CD4-positive, alpha-beta T cell (primary cell): ENCODE results near the gene ESYT1. TPM values are rescaled to one million over a fixed set of nuclear protein-coding genes. Genes with fewer than 3 reads are reported as not detected.

Source experiments
- ATAC-seq: fragments of 200-7000 bp; cut with Tn5 transposase; one replicate; pipeline ENCODE4 v1.10.0; 2022; ENCODE audit warnings: mild to moderate bottlenecking; ENCODE audit not compliant: poor library complexity
- CTCF ChIA-PET: fragments of 350-600 bp; sonication (Branson Sonifier 250); formaldehyde crosslinking; loops from one replicate; lab custom pipeline; 2021; ENCODE audit warnings: antibody characterized with exemption, inconsistent platforms; lab: Charles Lee
- POLR2A ChIA-PET: fragments of 350-600 bp; sonication (Branson Sonifier 250); formaldehyde crosslinking; loops from one replicate; lab custom pipeline; 2021; ENCODE audit warnings: antibody characterized with exemption, inconsistent platforms; lab: Charles Lee
- DNase-seq, 14 experiments: peaks; one replicate each; pipeline ENCODE4 v3.0.0-alpha.2; 2013 to 2020; ENCODE audit warnings: mixed read lengths in 2 of 14
- H3K27ac ChIP-seq, 2 donors: one replicate each; pipeline versions ENCODE4 v1.5.1 to v1.7.0; 2013; ENCODE audit warnings: low read length in 2 of 2, low read depth in 1 of 2, mild to moderate bottlenecking in 1 of 2
- H3K27me3 ChIP-seq, 2 experiments: 1 replicate in 1 of 2; 2 replicates in 1 of 2; pipeline versions ENCODE4 v1.6.1 to v1.7.0; 2013; ENCODE audit warnings: low read length in 2 of 2, control low read depth in 1 of 2, mild to moderate bottlenecking in 1 of 2, moderate library complexity in 1 of 2; ENCODE audit not compliant: insufficient read depth in 2 of 2, control insufficient read depth in 1 of 2
- H3K36me3 ChIP-seq: one replicate; pipeline ENCODE4 v1.6.1; 2013; ENCODE audit warnings: low read length, control low read depth; ENCODE audit not compliant: insufficient read depth
- H3K4me1 ChIP-seq: one replicate; pipeline ENCODE4 v1.6.1; 2013; ENCODE audit warnings: low read length, control low read depth; ENCODE audit not compliant: insufficient read depth
- H3K4me3 ChIP-seq: one replicate; pipeline ENCODE4 v1.5.1; 2013; ENCODE audit warnings: mild to moderate bottlenecking, low read length, moderate library complexity
- H3K9me3 ChIP-seq, 2 experiments: 1 replicate in 1 of 2; 2 replicates in 1 of 2; pipeline versions ENCODE4 v1.6.1 to v1.7.0; 2013; ENCODE audit warnings: low read length in 2 of 2, mild to moderate bottlenecking in 2 of 2, control low read depth in 1 of 2, moderate library complexity in 1 of 2; ENCODE audit not compliant: control insufficient read depth in 1 of 2, insufficient read depth in 1 of 2
- H3K27ac Mint-ChIP-seq: one replicate; pipeline ENCODE4 v1.8.0; 2020; ENCODE audit warnings: mixed read lengths
- H3K27me3 Mint-ChIP-seq: one replicate; pipeline ENCODE4 v1.8.0; 2021; ENCODE audit warnings: mixed read lengths
- H3K36me3 Mint-ChIP-seq: one replicate; pipeline ENCODE4 v1.8.0; 2021; ENCODE audit warnings: low read depth, mixed read lengths
- H3K4me1 Mint-ChIP-seq: one replicate; pipeline ENCODE4 v1.8.0; 2021; ENCODE audit warnings: low read depth, mixed read lengths
- H3K4me3 Mint-ChIP-seq: one replicate; pipeline ENCODE4 v1.8.0; 2020; ENCODE audit warnings: mild to moderate bottlenecking, mixed read lengths
- H3K9me3 Mint-ChIP-seq: one replicate; pipeline ENCODE4 v1.8.0; 2020; ENCODE audit warnings: mixed read lengths
- intact Hi-C, 2 experiments: fragments of 100-400 bp; cut with DNase I in 1 of 2; cut with micrococcal nuclease in 1 of 2; formaldehyde crosslinking; loops; one replicate each; pipeline versions ENCODE4 v1.15.1 to v1.9.0; 2023 to 2025; cut with DNase I, micrococcal nuclease
- total RNA-seq, 174 experiments: library from RNA in 2 of 174; stranded (reverse) in 2 of 174; gene quantifications; one replicate each; pipeline ENCODE4 v1.2.3 and lab custom pipeline; 2021 to 2026
- TF ChIP-seq, protein P1 (sequence below): fragments of 200-600 bp; IDR thresholded peaks from one replicate; pipeline ENCODE4 v1.8.0; 2022; ENCODE audit warnings: antibody characterized with exemption, mild to moderate bottlenecking

The ESYT1 gene
- total RNA-seq, 2 experiments from 2014 or later = 88.5 to 90.3 TPM

GRCh38 chr12:56137853-56138571 is 9.9 kb downstream of the ESYT1 start:
- Histone ChIP-seq H3K36me3 (peaks cover 93% of the 10 kb centered on the region), H3K4me3 (no peak overlapping the region), H3K27ac (peak overlapping the region; percentile 34 to 60), H3K9me3 (no peaks in the 10 kb centered on the region), H3K4me1 (peaks cover 78% of the 10 kb centered on the region), H3K27me3 (no peaks in the 10 kb centered on the region)
- ChIA-PET CTCF (interaction anchor here (0.6 to 5.1 kb wide), 6 partner anchors 11 to 120 kb away, joined by 3 to 26 read pairs (median 4); partner anchors contain the start of genes ANKRD52, ESYT1, MYL6B and SMARCC2), POLR2A (interaction anchor here (1.0 to 6.3 kb wide), 7 partner anchors 10 to 51 kb away, joined by 3 to 49 read pairs (median 10); partner anchors contain the start of genes ESYT1, MYL6B, PA2G4 and SMARCC2)
- Mint-ChIP-seq H3K36me3 (peaks cover 93% of the 10 kb centered on the region), H3K4me1 (peaks cover 67% of the 10 kb centered on the region), H3K27ac (peak overlapping the region; percentile 78), H3K27me3 (no peaks in the 10 kb centered on the region), H3K4me3 (peak overlapping the region; percentile 39), H3K9me3 (no peaks in the 10 kb centered on the region)
- peak; percentile 55 for ATAC-seq
- intact Hi-C loops = loop anchor here in 1 of 2 experiments (1.0 to 2.0 kb wide), 2 partner anchors 10 to 15 kb away; partner anchors contain the start of genes ESYT1 and MYL6B
- TF ChIP-seq, protein P1, sequence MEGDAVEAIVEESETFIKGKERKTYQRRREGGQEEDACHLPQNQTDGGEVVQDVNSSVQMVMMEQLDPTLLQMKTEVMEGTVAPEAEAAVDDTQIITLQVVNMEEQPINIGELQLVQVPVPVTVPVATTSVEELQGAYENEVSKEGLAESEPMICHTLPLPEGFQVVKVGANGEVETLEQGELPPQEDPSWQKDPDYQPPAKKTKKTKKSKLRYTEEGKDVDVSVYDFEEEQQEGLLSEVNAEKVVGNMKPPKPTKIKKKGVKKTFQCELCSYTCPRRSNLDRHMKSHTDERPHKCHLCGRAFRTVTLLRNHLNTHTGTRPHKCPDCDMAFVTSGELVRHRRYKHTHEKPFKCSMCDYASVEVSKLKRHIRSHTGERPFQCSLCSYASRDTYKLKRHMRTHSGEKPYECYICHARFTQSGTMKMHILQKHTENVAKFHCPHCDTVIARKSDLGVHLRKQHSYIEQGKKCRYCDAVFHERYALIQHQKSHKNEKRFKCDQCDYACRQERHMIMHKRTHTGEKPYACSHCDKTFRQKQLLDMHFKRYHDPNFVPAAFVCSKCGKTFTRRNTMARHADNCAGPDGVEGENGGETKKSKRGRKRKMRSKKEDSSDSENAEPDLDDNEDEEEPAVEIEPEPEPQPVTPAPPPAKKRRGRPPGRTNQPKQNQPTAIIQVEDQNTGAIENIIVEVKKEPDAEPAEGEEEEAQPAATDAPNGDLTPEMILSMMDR = no peak
- no peak for DNase-seq

DNA sequence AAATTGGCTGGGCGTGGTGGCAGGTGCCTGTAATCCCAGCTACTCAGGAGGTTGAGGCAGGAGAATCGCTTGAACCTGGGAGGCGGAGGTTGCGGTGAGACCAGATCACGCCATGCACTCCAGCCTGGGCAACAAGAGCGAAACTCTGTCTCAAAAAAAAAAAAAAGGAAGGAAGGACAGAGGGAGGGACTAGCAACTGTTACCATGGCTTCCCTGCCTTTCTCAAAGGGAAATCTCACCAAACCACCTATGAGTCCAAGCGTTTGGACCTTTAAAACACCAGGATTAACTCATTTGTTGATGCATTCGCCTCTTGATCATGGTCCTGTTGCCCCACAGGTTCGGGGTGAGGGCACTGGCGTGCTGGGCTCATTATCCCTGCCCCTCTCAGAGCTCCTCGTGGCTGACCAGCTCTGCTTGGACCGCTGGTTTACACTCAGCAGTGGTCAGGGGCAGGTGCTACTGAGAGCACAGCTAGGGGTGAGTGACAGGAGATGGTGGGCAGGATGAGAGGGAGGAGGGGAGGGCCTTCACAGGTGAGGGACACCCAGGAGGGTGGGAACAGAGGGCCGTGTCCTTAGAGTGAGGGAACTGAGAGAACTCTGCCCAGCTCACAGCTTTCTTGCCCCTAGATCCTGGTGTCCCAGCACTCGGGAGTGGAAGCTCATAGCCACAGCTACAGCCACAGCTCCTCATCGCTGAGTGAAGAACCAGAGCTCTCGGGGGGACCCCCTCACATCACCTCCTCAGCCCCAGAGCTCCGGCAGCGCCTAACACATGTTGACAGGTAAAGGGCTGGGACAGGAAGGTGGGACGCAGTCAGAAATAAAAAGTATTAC is 14.1 kb downstream of the ESYT1 start:
- H3K27me3 ChIP-seq = no peaks in the 10 kb centered on the region
- H3K27ac ChIP-seq = peak overlapping the region in 1 of 2 donors; percentile 13
- ChIA-PET CTCF (interaction anchor here (1.3 to 2.7 kb wide), 2 partner anchors 15 to 47 kb away, joined by 5 to 13 read pairs; partner anchors contain the start of genes ESYT1 and SMARCC2), POLR2A (interaction anchor here (0.7 to 6.3 kb wide), 4 partner anchors 8 to 14 kb away, joined by 3 to 35 read pairs (median 6); partner anchors contain the start of genes ESYT1 and MYL6B)
- no peak overlapping the region for H3K4me3 ChIP-seq
- intact Hi-C loops = no loop called here
- peaks cover 81% of the 10 kb centered on the region for H3K36me3 ChIP-seq
- no peak for DNase-seq
- H3K9me3 ChIP-seq = no peaks in the 10 kb centered on the region
- Mint-ChIP-seq H3K27me3 (no peaks in the 10 kb centered on the region), H3K4me1 (peaks cover 59% of the 10 kb centered on the region), H3K36me3 (peaks cover 85% of the 10 kb centered on the region), H3K27ac (peak overlapping the region; percentile 81), H3K4me3 (no peak overlapping the region), H3K9me3 (no peaks in the 10 kb centered on the region)
- H3K4me1 ChIP-seq = peaks cover 67% of the 10 kb centered on the region
- ATAC-seq = no peak
- TF ChIP-seq, protein P1 = no peak

DNA sequence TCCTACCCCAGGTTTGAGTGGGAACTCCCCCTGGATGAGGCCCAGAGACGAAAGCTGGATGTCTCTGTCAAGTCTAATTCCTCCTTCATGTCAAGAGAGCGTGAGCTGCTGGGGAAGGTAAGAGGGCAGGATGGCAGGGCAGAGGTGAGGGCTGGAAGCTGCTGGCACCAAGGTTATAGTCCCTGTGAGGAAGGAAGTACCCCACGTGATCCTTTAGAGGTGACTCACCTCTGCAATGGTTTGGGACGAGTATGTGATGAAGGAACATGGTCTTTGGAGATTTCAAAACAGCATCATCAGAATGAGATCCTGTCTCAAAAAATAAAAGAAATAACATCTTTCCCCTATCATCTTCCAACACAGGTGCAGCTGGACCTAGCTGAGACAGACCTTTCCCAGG is 15.2 kb downstream of the ESYT1 start:
- intact Hi-C loops = no loop called here
- Mint-ChIP-seq H3K4me1 (peaks cover 49% of the 10 kb centered on the region), H3K27me3 (no peaks in the 10 kb centered on the region), H3K36me3 (peaks cover 74% of the 10 kb centered on the region), H3K27ac (peak overlapping the region; percentile 81), H3K4me3 (no peak overlapping the region), H3K9me3 (no peaks in the 10 kb centered on the region)
- peak overlapping the region in 1 of 2 donors; percentile 7 for H3K27ac ChIP-seq
- H3K9me3 ChIP-seq = no peaks in the 10 kb centered on the region
- no peak overlapping the region for H3K4me3 ChIP-seq
- H3K27me3 ChIP-seq = no peaks in the 10 kb centered on the region
- ChIA-PET CTCF (interaction anchor here (0.5 to 2.7 kb wide), 3 partner anchors 17 to 58 kb away, joined by 3 to 13 read pairs (median 10); partner anchors contain the start of gene SMARCC2), POLR2A (interaction anchor here (0.7 to 6.3 kb wide), 5 partner anchors 7 to 15 kb away, joined by 3 to 35 read pairs (median 7); partner anchors contain the start of genes ESYT1, MYL6 and MYL6B)
- ATAC-seq = peak; percentile 43
- peak in 3 of 14 experiments; percentile 14 to 59 (median 51) for DNase-seq
- H3K4me1 ChIP-seq = peaks cover 58% of the 10 kb centered on the region
- TF ChIP-seq, protein P1 = no peak
- peaks cover 70% of the 10 kb centered on the region for H3K36me3 ChIP-seq
